Central memory CD4-positive, alpha-beta T cell (primary cell): ENCODE results near the gene SLC25A26.

Source experiments
- DNase-seq: peaks from one replicate; pipeline ENCODE4 v3.0.0; 2022

Gene SLC25A26

GRCh38 chr3:66227915-66228314, 7.1 kb downstream of the SLC25A26 start:
- no peak for DNase-seq

- DNase-seq, result no peak
Measured at GRCh38 chr3:66228707-66229106, 7.9 kb downstream of the SLC25A26 start.

- DNase-seq, result no peak
Measured at GRCh38 chr3:66229931-66230330, 9.1 kb downstream of the SLC25A26 start.

- no peak for DNase-seq
Measured at GRCh38 chr3:66233033-66233432, 12.2 kb downstream of the SLC25A26 start.

- no peak for DNase-seq
Measured at GRCh38 chr3:66236281-66236680, 15.5 kb downstream of the SLC25A26 start.

GRCh38 chr3:66237552-66237951, 16.8 kb downstream of the SLC25A26 start:
- DNase-seq, result no peak

GRCh38 chr3:66239513-66240123, 18.8 kb downstream of the SLC25A26 start:
- DNase-seq, result peak; percentile 8

GRCh38 chr3:66241466-66241865, 20.7 kb downstream of the SLC25A26 start:
- no peak for DNase-seq

GRCh38 chr3:66242788-66243464, 22.1 kb downstream of the SLC25A26 start:
- DNase-seq, result no peak

GRCh38 chr3:66248641-66249040, 27.8 kb downstream of the SLC25A26 start:
- DNase-seq, result no peak

GRCh38 chr3:66253790-66254620, 33.2 kb downstream of the SLC25A26 start:
- DNase-seq, result peak; percentile 22

GRCh38 chr3:66255865-66256264, 35.1 kb downstream of the SLC25A26 start:
- DNase-seq, result no peak

- DNase-seq, result no peak
Measured at GRCh38 chr3:66256806-66257205, 36.0 kb downstream of the SLC25A26 start.

GRCh38 chr3:66259566-66260255, 38.9 kb downstream of the SLC25A26 start:
- DNase-seq, result no peak

- DNase-seq, result no peak
Measured at GRCh38 chr3:66260431-66260830, 39.6 kb downstream of the SLC25A26 start.

- no peak for DNase-seq
Measured at GRCh38 chr3:66261355-66261754, 40.6 kb downstream of the SLC25A26 start.

- DNase-seq, result no peak
Measured at GRCh38 chr3:66265649-66266048, 44.8 kb downstream of the SLC25A26 start.

- no peak for DNase-seq
Measured at GRCh38 chr3:66266551-66266950, 45.8 kb downstream of the SLC25A26 start.

- no peak for DNase-seq
Measured at GRCh38 chr3:66267031-66267430, 46.2 kb downstream of the SLC25A26 start.

GRCh38 chr3:66267906-66268305, 47.1 kb downstream of the SLC25A26 start:
- DNase-seq, result no peak

GRCh38 chr3:66268864-66269263, 48.1 kb downstream of the SLC25A26 start:
- DNase-seq, result no peak

GRCh38 chr3:66269411-66269810, 48.6 kb downstream of the SLC25A26 start:
- DNase-seq, result no peak

GRCh38 chr3:66270288-66270687, 49.5 kb downstream of the SLC25A26 start:
- no peak for DNase-seq
